GM21529 (cell line): ENCODE results near the gene PDE6A.
A peak's percentile ranks its signal among the peaks of the same experiment; 100 is the strongest.
"Not testable (repeated sequence)": the region's sequence is repeated elsewhere in the genome, so short reads cannot be mapped to it uniquely, and the experiment has no call there.

Experiments
- ATAC-seq: cut with Tn5 transposase; IDR thresholded peaks from one replicate; pipeline ENCODE4 v1.9.1; 2021; ENCODE audit not compliant: unreplicated experiment

Gene PDE6A

DNA sequence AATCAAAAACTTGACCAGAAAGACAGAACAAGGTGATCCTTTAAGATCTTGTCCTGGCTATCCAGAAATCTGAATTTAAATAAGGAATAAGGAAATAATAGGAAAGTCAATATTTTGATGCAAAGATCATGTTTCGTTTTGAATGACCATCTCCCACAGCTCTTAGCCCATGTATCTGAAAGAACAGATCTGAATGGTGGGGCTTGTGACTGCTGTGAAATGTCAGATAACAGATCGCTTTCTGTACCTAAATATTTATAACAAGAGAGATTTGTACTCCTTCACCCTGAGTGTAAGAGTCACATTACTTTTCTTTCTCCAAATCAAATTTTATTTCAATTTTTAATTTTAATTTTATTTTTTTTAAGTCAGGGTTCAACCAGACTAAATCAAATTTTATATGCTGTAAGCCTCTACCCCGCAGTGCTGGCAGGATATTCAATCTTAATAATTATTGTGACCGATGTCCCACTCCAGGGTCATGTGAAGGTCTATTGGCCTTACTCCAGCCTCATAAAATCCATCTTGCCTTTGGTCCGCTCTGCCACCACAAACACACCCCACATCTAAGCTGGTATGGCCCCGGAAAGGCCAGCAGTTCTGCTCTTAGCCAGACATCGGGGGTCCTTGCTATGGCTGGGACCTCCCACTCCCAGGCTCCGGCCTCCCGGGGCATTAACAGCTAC is 9.0 kb upstream of the PDE6A start:
- ATAC-seq = no peak

- no peak for ATAC-seq
Observed at GRCh38 chr5:149951138-149951749, 6.7 kb upstream of the PDE6A start.

DNA sequence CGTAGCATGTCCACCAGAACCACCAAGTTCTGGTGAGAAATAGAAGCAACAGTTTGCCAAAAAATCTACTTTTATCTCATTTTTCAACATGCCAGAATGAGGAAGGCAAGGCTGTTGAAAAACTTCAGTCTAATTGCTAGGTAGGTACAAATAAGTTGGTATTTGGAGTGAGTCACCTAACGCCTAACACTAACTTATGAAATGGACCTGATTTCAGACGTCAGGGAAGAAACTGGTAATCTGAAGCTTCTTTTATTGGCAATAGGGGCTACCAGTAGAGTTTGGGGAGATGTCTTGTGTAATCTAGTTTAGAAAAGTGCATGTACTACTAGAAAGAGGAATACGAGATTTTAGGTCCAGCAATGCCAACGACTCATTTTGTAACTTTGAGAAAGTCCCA is 4.4 kb upstream of the PDE6A start:
- no peak for ATAC-seq

- ATAC-seq = no peak
Observed at GRCh38 chr5:149946118-149946517, 1.5 kb upstream of the PDE6A start.

DNA sequence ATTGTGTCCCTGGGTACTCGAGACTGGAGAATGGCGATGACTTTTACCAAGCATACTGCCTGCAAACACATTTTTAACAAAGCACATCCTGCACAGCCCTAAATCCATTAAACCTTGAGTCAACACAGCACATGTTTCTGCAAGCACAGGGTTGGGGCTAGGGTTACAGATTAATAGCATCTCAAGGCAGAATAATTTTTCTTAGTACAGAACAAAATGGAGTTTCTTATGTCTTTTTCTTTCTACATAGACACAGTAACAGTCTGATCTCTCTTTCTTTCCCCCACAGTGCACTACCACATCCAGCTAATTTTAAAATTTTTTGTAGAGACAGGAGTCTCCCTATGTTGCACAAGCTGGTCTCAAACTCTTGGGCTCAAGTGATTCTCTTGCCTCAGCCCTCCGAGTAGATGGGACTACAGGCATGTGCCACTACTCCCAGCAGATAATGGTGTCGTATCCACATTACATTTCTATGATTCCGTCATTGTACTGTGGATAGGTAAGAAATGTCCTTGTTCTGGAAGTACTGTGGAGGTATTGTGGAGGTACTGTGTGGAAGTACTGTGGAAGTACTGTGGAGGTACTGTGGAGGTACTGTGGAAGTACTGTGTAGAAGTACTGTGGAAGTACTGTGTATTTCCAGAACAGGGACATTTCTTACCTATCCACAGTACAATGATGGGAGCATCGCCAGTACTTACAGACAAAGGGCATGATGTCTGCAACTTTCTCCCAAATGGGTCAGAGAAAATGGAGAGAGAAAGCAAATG is 1.2 kb downstream of the PDE6A start:
- not testable (repeated sequence) for ATAC-seq

- ATAC-seq = not testable (repeated sequence)
Observed at GRCh38 chr5:149942741-149943169, 1.8 kb downstream of the PDE6A start.

DNA sequence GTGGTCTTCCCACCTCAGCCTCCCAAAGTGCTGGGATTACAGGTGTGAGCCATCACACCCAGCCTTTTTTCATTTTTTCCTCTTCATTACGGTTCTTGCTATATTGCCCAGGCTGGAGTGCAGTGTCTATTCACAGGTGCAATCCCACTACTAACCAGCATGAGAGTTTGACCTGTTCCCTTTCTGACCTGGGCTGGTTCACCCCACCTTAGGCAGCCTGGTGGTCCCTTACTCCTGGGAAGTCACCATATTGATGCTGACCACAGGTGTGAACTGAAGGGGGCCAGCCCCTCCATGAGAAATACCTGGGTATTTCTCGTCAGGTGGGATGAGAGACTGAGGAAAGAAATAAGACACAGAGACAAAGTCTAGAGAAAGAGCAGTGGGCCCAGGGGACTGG is 2.4 kb downstream of the PDE6A start:
- no peak for ATAC-seq

GRCh38 chr5:149941795-149942194 is 2.8 kb downstream of the PDE6A start:
- ATAC-seq = no peak

DNA sequence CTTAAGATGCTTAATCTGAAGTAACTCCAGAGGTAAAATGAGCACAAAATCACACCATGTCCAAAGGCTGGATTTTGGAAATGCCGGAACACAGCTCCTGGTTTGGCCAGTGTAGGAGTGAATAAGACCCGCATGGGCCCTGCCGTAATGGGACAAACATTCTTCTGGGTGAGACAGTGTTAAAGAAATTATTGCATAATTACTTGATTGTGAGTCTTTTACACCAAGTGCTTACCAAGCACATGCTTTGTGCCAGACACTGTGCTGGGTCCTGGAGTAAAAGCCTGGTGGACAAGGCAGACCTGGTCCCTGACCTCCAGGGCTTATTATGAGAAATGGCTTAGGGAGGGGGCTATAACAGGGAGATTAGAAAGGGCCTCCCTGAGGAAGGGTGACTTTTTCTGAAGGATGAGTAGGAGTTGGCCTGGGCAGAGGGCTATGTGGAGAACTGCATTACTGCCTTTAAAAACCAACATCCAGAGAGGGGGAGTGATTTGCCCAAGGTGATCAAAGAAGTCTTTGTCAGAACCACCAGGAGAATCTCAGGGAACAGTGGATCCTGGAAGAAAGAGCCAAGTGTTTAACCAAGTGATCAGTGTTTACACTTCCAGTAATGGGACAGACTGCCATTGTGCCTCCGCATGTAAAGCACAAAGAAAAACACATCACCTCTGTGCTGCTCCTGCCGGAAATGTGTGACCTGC is 3.5 kb downstream of the PDE6A start:
- no peak for ATAC-seq

DNA sequence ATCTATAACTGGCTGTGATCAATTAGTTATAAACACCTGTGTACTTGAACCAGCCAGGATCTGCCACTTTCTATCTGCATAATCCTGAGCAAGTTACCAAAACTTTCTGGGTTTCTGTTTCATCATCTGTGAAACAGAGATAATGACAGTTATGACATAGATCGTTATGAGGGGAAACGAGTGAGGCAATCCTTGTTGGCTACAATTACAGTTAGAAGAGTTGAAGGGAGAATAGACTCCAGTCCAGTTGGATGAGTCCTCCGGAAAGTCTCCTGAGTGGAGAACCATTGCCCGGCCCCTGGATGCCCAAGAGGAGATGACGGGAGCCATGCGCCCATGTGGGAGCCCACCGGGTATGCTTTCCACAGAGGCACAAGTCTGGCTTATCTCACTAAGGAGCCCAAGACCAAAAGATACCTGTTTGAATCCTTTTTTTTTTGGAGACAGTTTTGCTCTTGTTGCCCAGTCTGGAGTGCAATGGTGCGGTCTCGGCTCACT is 4.5 kb downstream of the PDE6A start:
- peak; percentile 98 for ATAC-seq

GRCh38 chr5:149939546-149939945 is 5.0 kb downstream of the PDE6A start:
- ATAC-seq = no peak

DNA sequence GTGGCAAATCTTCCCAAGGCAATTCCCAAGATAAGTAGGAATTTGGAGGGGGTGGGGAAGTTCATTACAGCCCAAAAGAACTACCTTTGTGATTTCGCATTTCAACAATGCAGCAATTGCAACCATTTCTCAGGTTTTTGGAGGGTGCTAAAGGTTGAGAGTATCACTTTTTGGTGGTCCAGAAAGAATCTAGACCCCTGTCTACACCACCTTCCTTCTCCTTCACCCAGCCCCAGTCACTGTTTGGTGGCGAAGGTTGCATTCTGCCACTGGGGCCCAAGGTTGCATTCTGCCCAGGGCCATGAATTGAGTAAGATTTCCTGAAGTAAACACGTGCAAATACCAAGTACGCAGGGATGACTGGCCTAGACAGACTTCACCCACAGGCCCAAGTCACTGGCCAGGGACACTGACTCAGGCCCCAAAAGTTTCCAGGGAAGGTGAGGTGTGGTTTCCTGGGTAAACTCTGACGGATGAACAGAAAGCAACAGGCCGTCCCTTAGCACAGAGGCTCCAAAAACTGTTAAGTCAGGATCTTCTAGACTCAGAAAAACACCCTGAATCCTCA is 5.7 kb downstream of the PDE6A start:
- no peak for ATAC-seq

GRCh38 chr5:149938279-149938678 is 6.3 kb downstream of the PDE6A start:
- no peak for ATAC-seq

DNA sequence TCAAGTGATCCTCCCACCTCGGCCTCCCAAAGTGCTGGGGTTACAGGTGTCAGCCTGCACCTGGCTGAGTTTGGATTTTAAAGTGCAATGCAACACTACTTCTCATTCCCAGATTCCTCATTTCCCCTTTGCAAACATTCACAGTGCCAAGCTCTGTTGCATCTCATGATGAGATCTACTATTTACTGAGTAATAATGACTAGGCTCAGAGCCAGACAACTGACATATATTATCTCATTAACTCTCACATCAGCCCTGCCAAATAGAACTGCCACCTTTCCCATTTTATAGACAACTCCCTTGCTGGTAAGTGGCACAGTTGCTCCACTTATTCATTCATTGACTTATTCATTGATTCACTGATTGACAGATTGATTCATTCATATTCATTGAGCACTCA is 7.0 kb downstream of the PDE6A start:
- ATAC-seq = no peak

- no peak for ATAC-seq
Observed at GRCh38 chr5:149936700-149937091, 7.9 kb downstream of the PDE6A start.

DNA sequence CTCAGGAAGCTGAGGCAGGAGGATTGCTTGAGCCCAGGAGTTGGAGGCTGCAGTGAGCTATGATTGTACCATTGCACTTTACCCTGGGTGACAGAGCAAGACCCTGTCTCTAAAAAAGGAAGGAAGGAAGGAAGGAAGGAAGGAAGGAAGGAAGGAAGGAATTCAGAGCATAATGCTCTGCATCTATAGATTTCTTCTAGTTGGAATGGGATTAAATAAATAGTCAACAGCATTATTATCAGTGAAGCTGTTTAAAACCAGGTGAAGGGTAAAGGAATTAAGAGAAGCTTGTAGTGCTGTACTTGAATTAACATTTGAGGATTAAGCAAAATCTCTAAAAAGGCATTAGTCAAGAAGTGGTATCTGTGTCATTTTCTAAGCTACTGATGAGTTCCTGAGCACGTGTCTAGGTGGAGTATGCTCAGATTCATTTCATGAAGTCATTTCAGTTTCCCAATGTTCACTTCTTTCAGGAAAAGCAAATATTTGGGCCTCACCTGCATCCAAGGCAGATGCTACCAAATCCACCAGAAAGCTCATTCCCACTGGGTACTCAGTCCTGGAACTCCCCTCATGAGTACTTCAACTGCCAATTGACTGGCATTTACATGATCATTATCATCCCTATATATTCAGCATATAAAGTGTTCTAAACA is 8.4 kb downstream of the PDE6A start:
- ATAC-seq = no peak

DNA sequence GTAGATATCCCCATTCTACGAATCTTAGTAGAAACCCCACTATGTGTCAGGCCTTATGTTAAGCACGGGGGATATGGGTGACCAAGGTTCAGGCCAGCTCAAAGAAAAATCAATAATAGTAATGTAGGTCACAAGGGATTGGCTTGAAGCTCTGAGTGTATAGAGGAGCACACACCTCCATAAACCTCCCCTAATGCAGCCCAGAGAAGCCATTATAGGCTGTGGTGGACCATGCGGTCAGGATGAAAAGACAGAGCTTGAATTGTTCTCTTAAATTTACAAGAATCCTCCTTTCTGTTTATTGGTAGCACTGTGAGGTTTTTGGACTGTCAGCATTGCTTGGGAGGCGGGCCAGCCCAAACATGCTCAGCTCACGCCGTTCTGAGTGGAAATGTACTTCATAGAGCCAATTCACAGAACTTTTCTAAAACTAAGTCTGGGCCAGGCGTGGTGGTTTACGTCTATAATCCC is 9.1 kb downstream of the PDE6A start:
- no peak for ATAC-seq

DNA sequence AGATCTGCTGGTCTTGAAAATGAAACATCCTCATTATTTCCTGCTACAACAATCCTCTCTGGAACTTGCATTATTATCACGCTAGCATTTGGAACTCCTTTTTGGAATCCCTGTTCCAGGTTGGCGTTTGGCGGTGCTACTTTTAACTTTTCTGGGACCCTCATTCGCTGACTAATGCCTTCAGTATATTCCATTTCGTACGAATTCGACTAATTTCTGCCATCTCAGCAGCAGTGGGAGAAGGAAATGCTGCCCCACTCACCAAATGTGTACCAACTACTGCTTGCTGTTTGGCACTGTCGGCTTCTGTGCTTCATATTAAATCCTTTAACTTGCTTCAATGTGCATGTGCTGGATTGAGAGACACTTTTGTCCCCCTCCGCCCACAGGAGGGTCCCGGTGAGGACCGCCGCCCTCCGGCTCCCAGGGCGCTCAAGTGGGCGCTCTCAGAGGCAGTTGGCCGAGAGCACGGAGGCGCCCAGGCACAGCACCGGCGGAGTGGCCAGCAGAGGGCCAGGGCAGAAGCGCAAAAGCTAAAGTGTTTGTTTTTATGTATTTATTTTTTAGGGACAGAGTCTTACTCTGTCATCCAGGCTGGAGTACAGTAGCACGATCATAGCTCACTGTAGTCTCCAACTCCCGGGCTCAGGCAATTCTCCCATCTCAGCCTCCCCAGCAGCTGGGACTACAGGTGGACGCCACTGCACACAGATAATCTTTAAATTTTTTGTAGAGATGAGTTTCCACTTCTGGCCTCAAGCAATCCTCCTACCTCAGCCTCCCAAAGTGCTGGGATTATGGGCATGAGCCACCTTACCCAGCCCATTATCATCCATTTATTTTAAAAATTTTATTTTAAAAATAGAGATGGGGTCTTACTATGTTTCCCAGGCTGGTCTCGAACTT is 11.9 kb downstream of the PDE6A start:
- ATAC-seq = no peak

DNA sequence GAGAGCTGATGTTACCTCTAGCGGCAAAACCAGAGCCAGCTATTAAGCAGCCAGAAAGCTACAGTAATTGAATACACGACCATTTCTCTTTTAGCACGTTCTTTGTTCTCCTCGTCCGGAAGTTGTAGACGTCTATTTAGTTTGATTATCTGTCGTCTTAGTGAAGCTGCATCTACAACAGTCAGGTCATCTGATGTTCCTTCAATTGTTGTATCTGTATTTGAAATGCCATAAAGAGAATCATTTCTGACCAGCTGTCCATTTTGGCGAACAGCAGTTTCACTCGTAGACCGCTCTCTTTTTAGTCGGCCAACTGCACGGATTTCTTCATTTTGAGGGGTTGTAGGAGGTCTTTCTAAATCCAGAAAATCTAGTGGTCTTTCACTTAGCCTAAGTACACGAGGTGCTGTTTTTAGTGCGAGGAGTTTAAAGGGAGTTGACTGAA is 12.6 kb downstream of the PDE6A start:
- no peak for ATAC-seq
